A549 (cell line): ENCODE results near the gene VPS13D. TPM values are rescaled to one million over a fixed set of nuclear protein-coding genes. Genes with fewer than 3 reads are reported as not detected.

Source experiments
- ATAC-seq, 2 experiments: fragments of 200-7000 bp in 1 of 2; fragments of >200 bp in 1 of 2; cut with Nextera tagmentation in 1 of 2; cut with Tn5 transposase in 1 of 2; 3 replicates each; pipeline versions ENCODE4 v1.8.0 to v1.9.1; 2018 to 2020; ENCODE audit warnings: mild to moderate bottlenecking in 1 of 2, moderate library complexity in 1 of 2
- CTCF ChIA-PET: fragments of 300-600 bp; sonication (Branson Sonifier 250); formaldehyde crosslinking; extraction: SDS; loops from one replicate; lab custom pipeline; 2021; ENCODE audit warnings: antibody characterized with exemption, inconsistent platforms; lab: Yijun Ruan, JAX
- POLR2A ChIA-PET: fragments of 350-600 bp; formaldehyde crosslinking; extraction: SDS; loops from one replicate; lab custom pipeline; 2021; ENCODE audit warnings: antibody characterized with exemption, inconsistent platforms; lab: Yijun Ruan, JAX
- DNase-seq, 2 experiments: peaks; one replicate each; pipeline versions ENCODE4 v3.0.0 to v3.0.0-alpha.2; 2011 to 2016; ENCODE audit warnings: low read depth in 1 of 2, low spot score in 1 of 2
- FAIRE-seq: peaks from 2 replicates; lab custom pipeline; 2011; peaks lifted over from hg19 to GRCh38; lab: Jason Lieb, UNC
- H3K27ac ChIP-seq, 2 experiments: fragments of >200 bp; sonication (Bioruptor Twin); formaldehyde crosslinking; 3 replicates each; pipeline ENCODE4 v1.5.1; 2016 to 2017
- H3K4me1 ChIP-seq: fragments of >200 bp; sonication (Bioruptor Twin); formaldehyde crosslinking; 3 replicates; pipeline ENCODE4 v1.6.1; 2016
- H3K4me2 ChIP-seq: fragments of >200 bp; sonication (Bioruptor Twin); formaldehyde crosslinking; 3 replicates; pipeline ENCODE4 v1.6.1; 2016
- H3K4me3 ChIP-seq: fragments of >200 bp; sonication (Bioruptor Twin); formaldehyde crosslinking; 3 replicates; pipeline ENCODE4 v1.5.1; 2016
- H3K9me3 ChIP-seq: fragments of >200 bp; sonication (Bioruptor Twin); formaldehyde crosslinking; 3 replicates; pipeline ENCODE4 v1.6.1; 2016
- BCL3 ChIP-seq: fragments of >200 bp; sonication (Bioruptor Twin); formaldehyde crosslinking; IDR thresholded peaks from 3 replicates; pipeline ENCODE4 v1.6.1; 2016
- CBX2 ChIP-seq: fragments of 200-600 bp; sonication (generic); IDR thresholded peaks from 2 replicates; pipeline ENCODE4 v1.6.1; 2016; ENCODE audit warnings: low read depth, mild to moderate bottlenecking, borderline replicate concordance
- CHD4 ChIP-seq: fragments of 200-600 bp; sonication (generic); IDR thresholded peaks from 2 replicates; pipeline ENCODE4 v1.6.1; 2016; ENCODE audit warnings: antibody characterized with exemption, mild to moderate bottlenecking, borderline replicate concordance
- E2F6 ChIP-seq: IDR thresholded peaks from 2 replicates; pipeline ENCODE4 v1.6.1; 2012; ENCODE audit warnings: low read depth, borderline replicate concordance
- EHMT2 ChIP-seq: fragments of 200-600 bp; sonication (generic); IDR thresholded peaks from 2 replicates; pipeline ENCODE4 v1.6.1; 2016; ENCODE audit warnings: antibody characterized with exemption, low read depth, mild to moderate bottlenecking, moderate library complexity
- HDAC2 ChIP-seq: fragments of 200-600 bp; sonication (generic); IDR thresholded peaks from 2 replicates; pipeline ENCODE4 v1.6.1; 2016
- HOXB13 ChIP-seq: fragments of 250-450 bp; sonication (Bioruptor Pico); IDR thresholded peaks from 2 replicates; pipeline ENCODE4 v1.5.0; 2020; ENCODE audit warnings: low read depth, mild to moderate bottlenecking, moderate library complexity
- MAZ ChIP-seq: fragments of 150-350 bp; IDR thresholded peaks from 2 replicates; pipeline ENCODE4 v1.6.1; 2014; ENCODE audit warnings: antibody characterized with exemption, low read depth, low read length, borderline replicate concordance
- NPAS2 ChIP-seq: fragments of 250-450 bp; sonication (Bioruptor Pico); IDR thresholded peaks from 2 replicates; pipeline ENCODE4 v1.8.0; 2022; ENCODE audit warnings: mild to moderate bottlenecking, moderate library complexity, borderline replicate concordance
- NR3C1 ChIP-seq: fragments of >200 bp; sonication (Bioruptor Twin); formaldehyde crosslinking; IDR thresholded peaks from 3 replicates; pipeline ENCODE4 v1.6.1; 2017
- POLR2AphosphoS2 ChIP-seq: conservative IDR thresholded peaks from 2 replicates; pipeline ENCODE4 v1.6.1; 2012; ENCODE audit warnings: low read length, improper control_type of control experiment, inconsistent platforms
- RARB ChIP-seq: fragments of 250-450 bp; sonication (Bioruptor Pico); IDR thresholded peaks from 2 replicates; pipeline ENCODE4 v1.8.0; 2021; ENCODE audit warnings: mild to moderate bottlenecking, moderate library complexity
- RNF2 ChIP-seq: fragments of 200-600 bp; sonication (generic); IDR thresholded peaks from 2 replicates; pipeline ENCODE4 v1.6.1; 2016; ENCODE audit warnings: low read depth, mild to moderate bottlenecking, antibody characterized with exemption, moderate library complexity, borderline replicate concordance
- SMC3 ChIP-seq: fragments of >200 bp; sonication (Bioruptor Twin); formaldehyde crosslinking; IDR thresholded peaks from 3 replicates; pipeline ENCODE4 v1.6.1; 2018; ENCODE audit warnings: inconsistent platforms
- ZFP36 ChIP-seq: fragments of 450-650 bp; IDR thresholded peaks from 2 replicates; pipeline ENCODE4 v1.6.1; 2014; ENCODE audit warnings: borderline replicate concordance; ENCODE audit not compliant: partially characterized antibody
- WGBS: methylation state at CpG from one replicate; pipeline ENCODE4 v1.1.6; 2017; ENCODE audit errors: missing lambda C conversion rate; 5-methylcytosine and 5-hydroxymethylcytosine counted together
- polyA plus RNA-seq, 4 experiments: library from polyadenylated mRNA; depleted of rRNA in 3 of 4; stranded (reverse); fragments of >200 nt; fragmentation: RNase III in 1 of 4; extraction: RNeasy Plus Mini Kit Qiagen cat#74134 plus additional on column Dnase treatment in 1 of 4; gene quantifications; 2 replicates in 3 of 4; 3 replicates in 1 of 4; pipeline ENCODE4 v1.2.3, GENCODE V29; 2011 to 2017
- TF ChIP-seq, protein P1 (sequence below): fragments of 250-450 bp; sonication (Bioruptor Pico); IDR thresholded peaks from 2 replicates; pipeline ENCODE4 v1.5.0; 2021; ENCODE audit warnings: mild to moderate bottlenecking, moderate library complexity, borderline replicate concordance
- TF ChIP-seq, protein P2 (sequence below): fragments of 200-600 bp; sonication (generic); IDR thresholded peaks from 2 replicates; pipeline ENCODE4 v1.6.1; 2016; ENCODE audit warnings: antibody characterized with exemption, mild to moderate bottlenecking, moderate library complexity
- TF ChIP-seq, protein P3 (sequence below): IDR thresholded peaks from 2 replicates; pipeline ENCODE4 v1.6.1; 2012

Gene VPS13D
- polyA plus RNA-seq, 2 of the 4 experiments (the other 2 are of a cell fraction): 5.4 to 15.9 TPM

GRCh38 chr1:12442217-12442616 is 212.4 kb downstream of the VPS13D start:
- H3K27ac ChIP-seq: no peak overlapping the region
- H3K4me2 ChIP-seq: no peak overlapping the region
- H3K4me3 ChIP-seq: no peak overlapping the region
- FAIRE-seq: no peak
- POLR2A ChIA-PET: no interaction called here
- H3K4me1 ChIP-seq: peaks cover 17% of the 10 kb centered on the region
- TF ChIP-seq NR3C1 (no peak), CHD4 (no peak), HDAC2 (no peak), HOXB13 (no peak), NPAS2 (CRISPR knock-in tag) (no peak), EHMT2 (no peak), SMC3 (no peak), ZFP36 (no peak), CBX2 (no peak), E2F6 (no peak), RARB (CRISPR knock-in tag) (no peak), POLR2AphosphoS2 (no peak), BCL3 (no peak)
- TF ChIP-seq, protein P1, sequence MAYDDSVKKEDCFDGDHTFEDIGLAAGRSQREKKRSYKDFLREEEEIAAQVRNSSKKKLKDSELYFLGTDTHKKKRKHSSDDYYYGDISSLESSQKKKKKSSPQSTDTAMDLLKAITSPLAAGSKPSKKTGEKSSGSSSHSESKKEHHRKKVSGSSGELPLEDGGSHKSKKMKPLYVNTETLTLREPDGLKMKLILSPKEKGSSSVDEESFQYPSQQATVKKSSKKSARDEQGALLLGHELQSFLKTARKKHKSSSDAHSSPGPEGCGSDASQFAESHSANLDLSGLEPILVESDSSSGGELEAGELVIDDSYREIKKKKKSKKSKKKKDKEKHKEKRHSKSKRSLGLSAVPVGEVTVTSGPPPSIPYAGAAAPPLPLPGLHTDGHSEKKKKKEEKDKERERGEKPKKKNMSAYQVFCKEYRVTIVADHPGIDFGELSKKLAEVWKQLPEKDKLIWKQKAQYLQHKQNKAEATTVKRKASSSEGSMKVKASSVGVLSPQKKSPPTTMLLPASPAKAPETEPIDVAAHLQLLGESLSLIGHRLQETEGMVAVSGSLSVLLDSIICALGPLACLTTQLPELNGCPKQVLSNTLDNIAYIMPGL (CRISPR knock-in tag): no peak
- TF ChIP-seq, protein P2, sequence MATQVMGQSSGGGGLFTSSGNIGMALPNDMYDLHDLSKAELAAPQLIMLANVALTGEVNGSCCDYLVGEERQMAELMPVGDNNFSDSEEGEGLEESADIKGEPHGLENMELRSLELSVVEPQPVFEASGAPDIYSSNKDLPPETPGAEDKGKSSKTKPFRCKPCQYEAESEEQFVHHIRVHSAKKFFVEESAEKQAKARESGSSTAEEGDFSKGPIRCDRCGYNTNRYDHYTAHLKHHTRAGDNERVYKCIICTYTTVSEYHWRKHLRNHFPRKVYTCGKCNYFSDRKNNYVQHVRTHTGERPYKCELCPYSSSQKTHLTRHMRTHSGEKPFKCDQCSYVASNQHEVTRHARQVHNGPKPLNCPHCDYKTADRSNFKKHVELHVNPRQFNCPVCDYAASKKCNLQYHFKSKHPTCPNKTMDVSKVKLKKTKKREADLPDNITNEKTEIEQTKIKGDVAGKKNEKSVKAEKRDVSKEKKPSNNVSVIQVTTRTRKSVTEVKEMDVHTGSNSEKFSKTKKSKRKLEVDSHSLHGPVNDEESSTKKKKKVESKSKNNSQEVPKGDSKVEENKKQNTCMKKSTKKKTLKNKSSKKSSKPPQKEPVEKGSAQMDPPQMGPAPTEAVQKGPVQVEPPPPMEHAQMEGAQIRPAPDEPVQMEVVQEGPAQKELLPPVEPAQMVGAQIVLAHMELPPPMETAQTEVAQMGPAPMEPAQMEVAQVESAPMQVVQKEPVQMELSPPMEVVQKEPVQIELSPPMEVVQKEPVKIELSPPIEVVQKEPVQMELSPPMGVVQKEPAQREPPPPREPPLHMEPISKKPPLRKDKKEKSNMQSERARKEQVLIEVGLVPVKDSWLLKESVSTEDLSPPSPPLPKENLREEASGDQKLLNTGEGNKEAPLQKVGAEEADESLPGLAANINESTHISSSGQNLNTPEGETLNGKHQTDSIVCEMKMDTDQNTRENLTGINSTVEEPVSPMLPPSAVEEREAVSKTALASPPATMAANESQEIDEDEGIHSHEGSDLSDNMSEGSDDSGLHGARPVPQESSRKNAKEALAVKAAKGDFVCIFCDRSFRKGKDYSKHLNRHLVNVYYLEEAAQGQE: no peak
- TF ChIP-seq, protein P3, sequence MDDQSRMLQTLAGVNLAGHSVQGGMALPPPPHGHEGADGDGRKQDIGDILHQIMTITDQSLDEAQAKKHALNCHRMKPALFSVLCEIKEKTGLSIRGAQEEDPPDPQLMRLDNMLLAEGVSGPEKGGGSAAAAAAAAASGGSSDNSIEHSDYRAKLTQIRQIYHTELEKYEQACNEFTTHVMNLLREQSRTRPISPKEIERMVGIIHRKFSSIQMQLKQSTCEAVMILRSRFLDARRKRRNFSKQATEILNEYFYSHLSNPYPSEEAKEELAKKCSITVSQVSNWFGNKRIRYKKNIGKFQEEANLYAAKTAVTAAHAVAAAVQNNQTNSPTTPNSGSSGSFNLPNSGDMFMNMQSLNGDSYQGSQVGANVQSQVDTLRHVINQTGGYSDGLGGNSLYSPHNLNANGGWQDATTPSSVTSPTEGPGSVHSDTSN: no peak
- TF ChIP-seq, all 56 proteins: peak for 0
- ATAC-seq (no peak), DNase-seq (no peak)
- CTCF ChIA-PET: no interaction called here
- 94% methylated on average over 1 of the region's 1 CpG for WGBS
- H3K9me3 ChIP-seq: no peaks in the 10 kb centered on the region

GRCh38 chr1:12443151-12443550 is 213.3 kb downstream of the VPS13D start:
- DNase-seq (no peak), FAIRE-seq (no peak), ATAC-seq (no peak)
- H3K4me2 ChIP-seq: no peak overlapping the region
- H3K4me3 ChIP-seq: no peak overlapping the region
- no peak overlapping the region for H3K27ac ChIP-seq
- no peaks in the 10 kb centered on the region for H3K9me3 ChIP-seq
- H3K4me1 ChIP-seq: peaks cover 17% of the 10 kb centered on the region; the same call in 2 of the 3 replicates
- no peak for TF ChIP-seq RNF2
- no peak for TF ChIP-seq MAZ
- TF ChIP-seq SMC3: no peak
- ChIA-PET POLR2A (no interaction called here), CTCF (no interaction called here)
